Measurements from ENCODE around the gene PAXX.

- TF ChIP-seq, protein P1, sequence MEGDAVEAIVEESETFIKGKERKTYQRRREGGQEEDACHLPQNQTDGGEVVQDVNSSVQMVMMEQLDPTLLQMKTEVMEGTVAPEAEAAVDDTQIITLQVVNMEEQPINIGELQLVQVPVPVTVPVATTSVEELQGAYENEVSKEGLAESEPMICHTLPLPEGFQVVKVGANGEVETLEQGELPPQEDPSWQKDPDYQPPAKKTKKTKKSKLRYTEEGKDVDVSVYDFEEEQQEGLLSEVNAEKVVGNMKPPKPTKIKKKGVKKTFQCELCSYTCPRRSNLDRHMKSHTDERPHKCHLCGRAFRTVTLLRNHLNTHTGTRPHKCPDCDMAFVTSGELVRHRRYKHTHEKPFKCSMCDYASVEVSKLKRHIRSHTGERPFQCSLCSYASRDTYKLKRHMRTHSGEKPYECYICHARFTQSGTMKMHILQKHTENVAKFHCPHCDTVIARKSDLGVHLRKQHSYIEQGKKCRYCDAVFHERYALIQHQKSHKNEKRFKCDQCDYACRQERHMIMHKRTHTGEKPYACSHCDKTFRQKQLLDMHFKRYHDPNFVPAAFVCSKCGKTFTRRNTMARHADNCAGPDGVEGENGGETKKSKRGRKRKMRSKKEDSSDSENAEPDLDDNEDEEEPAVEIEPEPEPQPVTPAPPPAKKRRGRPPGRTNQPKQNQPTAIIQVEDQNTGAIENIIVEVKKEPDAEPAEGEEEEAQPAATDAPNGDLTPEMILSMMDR (conservative IDR thresholded peaks at IDR 0.05 in 1 of 2, IDR thresholded peaks at IDR 0.05 in 1 of 2; ENCODE audit: low read depth in 1 of 2, low read length in 2 of 2) = no peak
- no peak for TF ChIP-seq EZH2 (IDR thresholded peaks at IDR 0.05; ENCODE audit: low read length, missing control alignments)
These were observed 47.6 kb downstream of the PAXX start for GRCh38 chr9:137039611-137040366.
